ENCODE results near the gene ARSD.

GRCh38 chrX:2888309-2888708, 40.8 kb downstream of the ARSD start:
- TF ChIP-seq, protein P1, sequence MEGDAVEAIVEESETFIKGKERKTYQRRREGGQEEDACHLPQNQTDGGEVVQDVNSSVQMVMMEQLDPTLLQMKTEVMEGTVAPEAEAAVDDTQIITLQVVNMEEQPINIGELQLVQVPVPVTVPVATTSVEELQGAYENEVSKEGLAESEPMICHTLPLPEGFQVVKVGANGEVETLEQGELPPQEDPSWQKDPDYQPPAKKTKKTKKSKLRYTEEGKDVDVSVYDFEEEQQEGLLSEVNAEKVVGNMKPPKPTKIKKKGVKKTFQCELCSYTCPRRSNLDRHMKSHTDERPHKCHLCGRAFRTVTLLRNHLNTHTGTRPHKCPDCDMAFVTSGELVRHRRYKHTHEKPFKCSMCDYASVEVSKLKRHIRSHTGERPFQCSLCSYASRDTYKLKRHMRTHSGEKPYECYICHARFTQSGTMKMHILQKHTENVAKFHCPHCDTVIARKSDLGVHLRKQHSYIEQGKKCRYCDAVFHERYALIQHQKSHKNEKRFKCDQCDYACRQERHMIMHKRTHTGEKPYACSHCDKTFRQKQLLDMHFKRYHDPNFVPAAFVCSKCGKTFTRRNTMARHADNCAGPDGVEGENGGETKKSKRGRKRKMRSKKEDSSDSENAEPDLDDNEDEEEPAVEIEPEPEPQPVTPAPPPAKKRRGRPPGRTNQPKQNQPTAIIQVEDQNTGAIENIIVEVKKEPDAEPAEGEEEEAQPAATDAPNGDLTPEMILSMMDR (IDR thresholded peaks at IDR 0.05; ENCODE audit: low read length): no peak
- TF ChIP-seq EZH2 (IDR thresholded peaks at IDR 0.05; ENCODE audit: borderline replicate concordance, low read length): no peak
